GM12878 (cell line): ENCODE measurements around the gene RFC1. TPM values are rescaled to one million over a fixed set of nuclear protein-coding genes. Genes with fewer than 3 reads are reported as not detected.

Experiments used
- ATAC-seq: fragments of 200-7000 bp; cut with Tn5 transposase; 3 replicates; pipeline ENCODE4 v1.9.1; 2020; ENCODE audit warnings: mild to moderate bottlenecking, moderate library complexity
- BruUV-seq: library from RNA; stranded (reverse); fragments of 400-500 nt; replicated peaks from 2 replicates; lab custom pipeline; 2021; lab: Mats Ljungman, UMichigan
- CTCF ChIA-PET: fragments of 300-600 bp; sonication (Branson Sonifier 250); formaldehyde crosslinking; extraction: SDS; loops from one replicate; lab custom pipeline; 2021; ENCODE audit warnings: inconsistent platforms; lab: Yijun Ruan, JAX
- POLR2A ChIA-PET: fragments of 350-600 bp; formaldehyde crosslinking; extraction: SDS; loops from one replicate; lab custom pipeline; 2021; ENCODE audit warnings: inconsistent platforms; lab: Charles Lee
- RAD21 ChIA-PET: fragments of 300-600 bp; sonication (Branson Sonifier 250); formaldehyde crosslinking; loops from one replicate; lab custom pipeline; 2023; ENCODE audit warnings: antibody characterized with exemption; ENCODE audit not compliant: unreplicated experiment; lab: Charles Lee
- SMC1A ChIA-PET: fragments of 300-600 bp; sonication (Branson Sonifier 250); formaldehyde crosslinking; loops from one replicate; lab custom pipeline; 2023; ENCODE audit not compliant: unreplicated experiment, uncharacterized antibody; lab: Charles Lee
- DNase-seq: peaks from one replicate; pipeline ENCODE4 v3.0.0-alpha.2; 2011; ENCODE audit warnings: low read depth, low spot score
- FAIRE-seq: peaks from 3 replicates; lab custom pipeline; 2011; peaks lifted over from hg19 to GRCh38; lab: Jason Lieb, UNC
- H2AFZ ChIP-seq: 2 replicates; pipeline ENCODE4 v1.6.0; 2011; ENCODE audit warnings: low read depth, low read length, control low read depth; ENCODE audit not compliant: control insufficient read depth
- H3K27ac ChIP-seq: 2 replicates; pipeline ENCODE4 v1.5.1; 2011; ENCODE audit warnings: control low read depth; ENCODE audit not compliant: control insufficient read depth, insufficient read depth
- H3K27me3 ChIP-seq, 2 experiments: replicated peaks in 1 of 2; 2 replicates each; pipeline versions ENCODE4 v1.6.0 to v1.6.1; 2011; ENCODE audit warnings: low read length in 1 of 2; ENCODE audit not compliant: control insufficient read depth in 2 of 2, insufficient read depth in 2 of 2
- H3K36me3 ChIP-seq, 2 experiments: 2 replicates each; pipeline ENCODE4 v1.5.1; 2011; ENCODE audit warnings: low read length in 1 of 2; ENCODE audit not compliant: control insufficient read depth in 2 of 2, insufficient read depth in 2 of 2
- H3K4me1 ChIP-seq: 2 replicates; pipeline ENCODE4 v1.6.1; 2011; ENCODE audit warnings: mild to moderate bottlenecking, low read length, moderate library complexity, mixed read lengths; ENCODE audit not compliant: control insufficient read depth, insufficient read depth
- H3K4me2 ChIP-seq: 2 replicates; pipeline ENCODE4 v1.6.0; 2011; ENCODE audit warnings: control low read depth; ENCODE audit not compliant: control insufficient read depth, insufficient read depth
- H3K4me3 ChIP-seq: fragments of 200-600 bp; sonication (generic); 2 replicates; pipeline ENCODE4 v1.5.1; 2016
- H3K79me2 ChIP-seq: 2 replicates; pipeline ENCODE4 v1.6.0; 2011; ENCODE audit warnings: low read length; ENCODE audit not compliant: control insufficient read depth, insufficient read depth
- H3K9ac ChIP-seq: 2 replicates; pipeline ENCODE4 v1.8.0; 2011; ENCODE audit warnings: low read length, control low read depth, mixed read lengths; ENCODE audit not compliant: control insufficient read depth, insufficient read depth
- H3K9me3 ChIP-seq: replicated peaks from 3 replicates; pipeline ENCODE4 v1.5.1; 2011; ENCODE audit warnings: mild to moderate bottlenecking, low read length; ENCODE audit not compliant: control insufficient read depth, insufficient read depth
- H4K20me1 ChIP-seq: 2 replicates; pipeline ENCODE4 v1.6.0; 2011; ENCODE audit not compliant: control insufficient read depth, insufficient read depth
- BMI1 ChIP-seq: fragments of 450-650 bp; IDR thresholded peaks from 2 replicates; pipeline ENCODE4 v1.6.1; 2016; ENCODE audit warnings: mild to moderate bottlenecking, moderate library complexity, borderline replicate concordance
- CREB1 ChIP-seq: IDR thresholded peaks from 2 replicates; pipeline ENCODE4 v1.6.1; 2012; ENCODE audit warnings: low read depth, mild to moderate bottlenecking, inconsistent platforms
- CREM ChIP-seq: IDR thresholded peaks from 2 replicates; pipeline ENCODE4 v1.6.1; 2014; ENCODE audit warnings: antibody characterized with exemption, low read depth
- HDAC2 ChIP-seq: fragments of 200-600 bp; sonication (generic); IDR thresholded peaks from 2 replicates; pipeline ENCODE4 v1.6.1; 2017
- JUND ChIP-seq: IDR thresholded peaks from 2 replicates; pipeline ENCODE4 v1.6.1; 2012; ENCODE audit warnings: low read depth, mild to moderate bottlenecking, low read length, improper control_type of control experiment, moderate library complexity
- POLR2AphosphoS2 ChIP-seq: IDR thresholded peaks from 2 replicates; pipeline ENCODE4 v1.6.1; 2011; ENCODE audit warnings: low read depth, mild to moderate bottlenecking, low read length, improper control_type of control experiment, moderate library complexity
- SPI1 ChIP-seq: IDR thresholded peaks from 2 replicates; pipeline ENCODE4 v1.6.1; 2011; ENCODE audit warnings: low read depth, mild to moderate bottlenecking, low read length, moderate library complexity, borderline replicate concordance; ENCODE audit not compliant: insufficient read depth
- SRF ChIP-seq, 2 experiments: IDR thresholded peaks; 2 replicates each; pipeline ENCODE4 v1.6.1; 2011; ENCODE audit warnings: low read depth in 2 of 2, low read length in 2 of 2, mild to moderate bottlenecking in 1 of 2, moderate library complexity in 1 of 2
- SUZ12 ChIP-seq: fragments of 200-600 bp; sonication (generic); IDR thresholded peaks from one replicate; pipeline ENCODE4 v1.6.1; 2018; ENCODE audit warnings: antibody characterized with exemption, mild to moderate bottlenecking; ENCODE audit not compliant: unreplicated experiment
- YBX1 ChIP-seq: fragments of 450-650 bp; IDR thresholded peaks from 2 replicates; pipeline ENCODE4 v1.6.1; 2016; ENCODE audit warnings: antibody characterized with exemption
- ZNF24 ChIP-seq: fragments of 450-650 bp; IDR thresholded peaks from 2 replicates; pipeline ENCODE4 v1.6.1; 2017; ENCODE audit warnings: antibody characterized with exemption, mild to moderate bottlenecking
- WGBS: methylation state at CpG from one replicate; pipeline ENCODE4 v1.1.6; 2016; ENCODE audit warnings: low lambda C conversion rate; ENCODE audit not compliant: insufficient replicate concordance, insufficient coverage; ENCODE audit errors: missing lambda C conversion rate; 5-methylcytosine and 5-hydroxymethylcytosine counted together
- in situ Hi-C: fragments of 300-500 bp; cut with MboI; formaldehyde crosslinking; loops from 9 replicates; pipeline ENCODE4 v1.14.3; 2018; ENCODE audit warnings: mixed read lengths
- intact Hi-C: fragments of 100-400 bp; cut with micrococcal nuclease; formaldehyde crosslinking; loops from one replicate; pipeline ENCODE4 v1.14.2; 2022; ENCODE audit not compliant: unreplicated experiment
- polyA plus RNA-seq, 11 experiments: library from polyadenylated mRNA; depleted of rRNA in 4 of 11; unstranded in 6 of 11; stranded (reverse) in 5 of 11; fragments of >200 nt; fragmentation: Nextera tagmentation in 4 of 11; fragmentation: Illumina TruSeq in 1 of 11; extraction: Ambion mirVana in 4 of 11; extraction: Trizol in 1 of 11; gene quantifications; 1 replicate in 1 of 11; 2 replicates in 10 of 11; pipeline versions ENCODE4 v1.2.1 to v1.2.3, GENCODE V29; 2011 to 2016; ENCODE audit warnings: inconsistent platforms in 2 of 11, missing spikeins in 2 of 11, low read depth in 1 of 11
- total RNA-seq, 4 experiments: library from RNA; depleted of rRNA in 3 of 4; stranded (reverse); fragments of >200 nt in 3 of 4; fragmentation: Illumina TruSeq in 1 of 4; extraction: Trizol in 1 of 4; gene quantifications; 2 replicates each; pipeline versions ENCODE4 v1.2.1 to v1.2.3, GENCODE V29; 2013 to 2021
- TF ChIP-seq, protein P1 (sequence below): IDR thresholded peaks from 2 replicates; pipeline ENCODE4 v1.6.1; 2012; ENCODE audit warnings: low read depth, low read length, improper control_type of control experiment
- TF ChIP-seq, protein P2 (sequence below): fragments of 450-650 bp; IDR thresholded peaks from 2 replicates; pipeline ENCODE4 v1.6.1; 2016; ENCODE audit warnings: mild to moderate bottlenecking
- TF ChIP-seq, protein P3 (sequence below): fragments of 150-350 bp; IDR thresholded peaks from 2 replicates; pipeline ENCODE4 v1.6.1; 2014; ENCODE audit warnings: mild to moderate bottlenecking, low read depth, low read length
- TF ChIP-seq, protein P4 (sequence below): fragments of 450-650 bp; formaldehyde crosslinking; IDR thresholded peaks from 2 replicates; pipeline ENCODE4 v1.4.0; 2022; ENCODE audit warnings: mild to moderate bottlenecking, moderate library complexity

RFC1 gene
- total and polyA plus RNA-seq, 10 of the 15 experiments (the other 5 are each of a cell fraction or from before 2014, with no cell fraction given): 22.5 to 67.8 (median 40.3) TPM

DNA sequence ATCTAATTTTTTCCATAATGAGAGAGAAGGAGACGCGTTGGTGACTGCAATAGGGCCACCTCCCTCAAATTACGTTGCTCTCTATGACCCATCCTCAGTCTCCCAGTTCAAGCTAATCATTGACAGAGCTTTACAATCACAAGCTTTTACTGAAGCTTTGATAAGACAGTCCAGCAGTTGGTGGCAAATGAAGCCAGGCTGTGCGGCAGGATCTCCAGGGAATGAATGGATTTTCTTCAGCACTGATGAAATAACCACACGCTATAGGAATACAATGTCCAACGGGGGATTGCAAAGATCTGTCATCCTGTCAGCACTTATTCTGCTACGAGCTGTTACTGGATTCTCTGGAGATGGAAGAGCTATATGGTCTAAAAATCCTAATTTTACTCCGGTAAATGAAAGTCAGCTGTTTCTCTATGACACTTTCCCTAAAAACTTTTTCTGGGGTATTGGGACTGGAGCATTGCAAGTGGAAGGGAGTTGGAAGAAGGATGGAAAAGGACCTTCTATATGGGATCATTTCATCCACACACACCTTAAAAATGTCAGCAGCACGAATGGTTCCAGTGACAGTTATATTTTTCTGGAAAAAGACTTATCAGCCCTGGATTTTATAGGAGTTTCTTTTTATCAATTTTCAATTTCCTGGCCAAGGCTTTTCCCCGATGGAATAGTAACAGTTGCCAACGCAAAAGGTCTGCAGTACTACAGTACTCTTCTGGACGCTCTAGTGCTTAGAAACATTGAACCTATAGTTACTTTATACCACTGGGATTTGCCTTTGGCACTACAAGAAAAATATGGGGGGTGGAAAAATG is 40.8 kb upstream of the RFC1 start, which contains the start of gene KLB:
Gene KLB, plus strand, starts transcription at position 168 of the 821 bp plus-strand sequence. Its CDS starts 20 bp downstream, at position 188.
- H3K79me2 ChIP-seq: no peaks in the 10 kb centered on the region
- FAIRE-seq (no peak), DNase-seq (no peak), ATAC-seq (no peak)
- no peaks in the 10 kb centered on the region for H3K4me1 ChIP-seq
- SMC1A ChIA-PET: interaction anchor here (0.6 to 1.3 kb wide), 4 partner anchors 38 to 504 kb away, joined by 3 to 4 read pairs (median 4); no protein-coding TSS in a partner anchor
- intact Hi-C loops: no loop called here
- POLR2A ChIA-PET: interaction anchor here (1.1 kb wide), 1 partner anchor 10 kb away, joined by 5 read pairs; no protein-coding TSS in a partner anchor
- no peaks in the 10 kb centered on the region for H3K9me3 ChIP-seq
- H3K36me3 ChIP-seq: no peaks in the 10 kb centered on the region
- H3K4me2 ChIP-seq: no peak within 1 kb of the TSS
- H4K20me1 ChIP-seq: no peaks in the 10 kb centered on the region
- no peak within 1 kb of the TSS for H3K4me3 ChIP-seq
- WGBS: 56% methylated on average over 12 of the region's 12 CpGs
- no peaks in the 10 kb centered on the region; a peak in 1 of 4 replicates for H3K27me3 ChIP-seq
- BruUV-seq: no TSS peak
- in situ Hi-C loops: no loop called here
- no peak within 1 kb of the TSS for H2AFZ ChIP-seq
- H3K9ac ChIP-seq: no peak within 1 kb of the TSS
- H3K27ac ChIP-seq: no peak within 1 kb of the TSS
- RAD21 ChIA-PET: interaction anchor here (1.1 kb wide), 1 partner anchor 13 kb away, joined by 8 read pairs; no protein-coding TSS in a partner anchor
- CTCF ChIA-PET: interaction anchor here (1.1 to 1.2 kb wide), 3 partner anchors 10 to 273 kb away, joined by 3 to 4 read pairs (median 3); no protein-coding TSS in a partner anchor
- TF ChIP-seq CREB1 (no peak), YBX1 (no peak), POLR2AphosphoS2 (no peak), HDAC2 (no peak), BMI1 (no peak), SRF (IDR thresholded peaks at IDR 0.05; ENCODE audit: low read depth in 2 of 2, low read length in 2 of 2) (no peak), SUZ12 (no peak), JUND (no peak), SPI1 (no peak), CREM (no peak), ZNF24 (no peak)
- TF ChIP-seq, protein P1, sequence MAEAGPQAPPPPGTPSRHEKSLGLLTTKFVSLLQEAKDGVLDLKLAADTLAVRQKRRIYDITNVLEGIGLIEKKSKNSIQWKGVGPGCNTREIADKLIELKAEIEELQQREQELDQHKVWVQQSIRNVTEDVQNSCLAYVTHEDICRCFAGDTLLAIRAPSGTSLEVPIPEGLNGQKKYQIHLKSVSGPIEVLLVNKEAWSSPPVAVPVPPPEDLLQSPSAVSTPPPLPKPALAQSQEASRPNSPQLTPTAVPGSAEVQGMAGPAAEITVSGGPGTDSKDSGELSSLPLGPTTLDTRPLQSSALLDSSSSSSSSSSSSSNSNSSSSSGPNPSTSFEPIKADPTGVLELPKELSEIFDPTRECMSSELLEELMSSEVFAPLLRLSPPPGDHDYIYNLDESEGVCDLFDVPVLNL: no peak
- TF ChIP-seq, protein P2, sequence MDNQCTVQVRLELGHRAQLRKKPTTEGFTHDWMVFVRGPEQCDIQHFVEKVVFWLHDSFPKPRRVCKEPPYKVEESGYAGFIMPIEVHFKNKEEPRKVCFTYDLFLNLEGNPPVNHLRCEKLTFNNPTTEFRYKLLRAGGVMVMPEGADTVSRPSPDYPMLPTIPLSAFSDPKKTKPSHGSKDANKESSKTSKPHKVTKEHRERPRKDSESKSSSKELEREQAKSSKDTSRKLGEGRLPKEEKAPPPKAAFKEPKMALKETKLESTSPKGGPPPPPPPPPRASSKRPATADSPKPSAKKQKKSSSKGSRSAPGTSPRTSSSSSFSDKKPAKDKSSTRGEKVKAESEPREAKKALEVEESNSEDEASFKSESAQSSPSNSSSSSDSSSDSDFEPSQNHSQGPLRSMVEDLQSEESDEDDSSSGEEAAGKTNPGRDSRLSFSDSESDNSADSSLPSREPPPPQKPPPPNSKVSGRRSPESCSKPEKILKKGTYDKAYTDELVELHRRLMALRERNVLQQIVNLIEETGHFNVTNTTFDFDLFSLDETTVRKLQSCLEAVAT: no peak
- TF ChIP-seq, protein P3, sequence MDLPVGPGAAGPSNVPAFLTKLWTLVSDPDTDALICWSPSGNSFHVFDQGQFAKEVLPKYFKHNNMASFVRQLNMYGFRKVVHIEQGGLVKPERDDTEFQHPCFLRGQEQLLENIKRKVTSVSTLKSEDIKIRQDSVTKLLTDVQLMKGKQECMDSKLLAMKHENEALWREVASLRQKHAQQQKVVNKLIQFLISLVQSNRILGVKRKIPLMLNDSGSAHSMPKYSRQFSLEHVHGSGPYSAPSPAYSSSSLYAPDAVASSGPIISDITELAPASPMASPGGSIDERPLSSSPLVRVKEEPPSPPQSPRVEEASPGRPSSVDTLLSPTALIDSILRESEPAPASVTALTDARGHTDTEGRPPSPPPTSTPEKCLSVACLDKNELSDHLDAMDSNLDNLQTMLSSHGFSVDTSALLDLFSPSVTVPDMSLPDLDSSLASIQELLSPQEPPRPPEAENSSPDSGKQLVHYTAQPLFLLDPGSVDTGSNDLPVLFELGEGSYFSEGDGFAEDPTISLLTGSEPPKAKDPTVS: no peak
- TF ChIP-seq, protein P4, sequence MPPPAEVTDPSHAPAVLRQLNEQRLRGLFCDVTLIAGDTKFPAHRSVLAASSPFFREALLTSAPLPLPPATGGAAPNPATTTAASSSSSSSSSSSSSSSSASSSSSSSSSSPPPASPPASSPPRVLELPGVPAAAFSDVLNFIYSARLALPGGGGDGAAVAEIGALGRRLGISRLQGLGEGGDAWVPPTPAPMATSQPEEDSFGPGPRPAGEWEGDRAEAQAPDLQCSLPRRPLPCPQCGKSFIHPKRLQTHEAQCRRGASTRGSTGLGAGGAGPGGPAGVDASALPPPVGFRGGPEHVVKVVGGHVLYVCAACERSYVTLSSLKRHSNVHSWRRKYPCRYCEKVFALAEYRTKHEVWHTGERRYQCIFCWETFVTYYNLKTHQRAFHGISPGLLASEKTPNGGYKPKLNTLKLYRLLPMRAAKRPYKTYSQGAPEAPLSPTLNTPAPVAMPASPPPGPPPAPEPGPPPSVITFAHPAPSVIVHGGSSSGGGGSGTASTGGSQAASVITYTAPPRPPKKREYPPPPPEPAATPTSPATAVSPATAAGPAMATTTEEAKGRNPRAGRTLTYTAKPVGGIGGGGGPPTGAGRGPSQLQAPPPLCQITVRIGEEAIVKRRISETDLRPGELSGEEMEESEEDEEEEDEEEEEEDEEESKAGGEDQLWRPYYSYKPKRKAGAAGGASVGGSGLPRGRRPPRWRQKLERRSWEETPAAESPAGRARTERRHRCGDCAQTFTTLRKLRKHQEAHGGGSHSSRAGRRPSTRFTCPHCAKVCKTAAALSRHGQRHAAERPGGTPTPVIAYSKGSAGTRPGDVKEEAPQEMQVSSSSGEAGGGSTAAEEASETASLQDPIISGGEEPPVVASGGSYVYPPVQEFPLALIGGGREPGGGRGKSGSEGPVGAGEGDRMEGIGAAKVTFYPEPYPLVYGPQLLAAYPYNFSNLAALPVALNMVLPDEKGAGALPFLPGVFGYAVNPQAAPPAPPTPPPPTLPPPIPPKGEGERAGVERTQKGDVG (CRISPR knock-in tag): no peak
